Prostate gland (tissue), 2 donors: ENCODE data around the gene IGHMBP2. TPM values are rescaled to one million over a fixed set of nuclear protein-coding genes. Genes with fewer than 3 reads are reported as not detected.

Experiments used
- DNase-seq: peaks from one replicate; pipeline ENCODE4 v3.0.0-alpha.2; 2019; ENCODE audit warnings: low spot score
- H3K27ac ChIP-seq, 2 donors: fragments of 200-600 bp; sonication (generic); 2 replicates each; pipeline ENCODE4 v1.5.1; 2017 to 2019
- H3K27me3 ChIP-seq: fragments of 200-600 bp; sonication (generic); replicated peaks from 2 replicates; pipeline ENCODE4 v1.5.1; 2019; ENCODE audit not compliant: insufficient read depth
- H3K36me3 ChIP-seq, 2 donors: fragments of 200-600 bp; sonication (generic); 1 replicate in 1 of 2; 2 replicates in 1 of 2; pipeline versions ENCODE4 v1.5.1 to v1.8.1; 2017 to 2019
- H3K4me1 ChIP-seq: fragments of 200-600 bp; sonication (generic); replicated peaks from 2 replicates; pipeline ENCODE4 v1.5.1; 2019
- H3K4me3 ChIP-seq, 2 donors: fragments of 200-600 bp; sonication (generic); 2 replicates each; pipeline ENCODE4 v1.5.1; 2017 to 2019
- H3K9me3 ChIP-seq: fragments of 200-600 bp; sonication (generic); 2 replicates; pipeline ENCODE4 v1.5.1; 2017
- CTCF ChIP-seq, 4 experiments: fragments of 200-600 bp in 2 of 4; fragments of 450-650 bp in 2 of 4; sonication (generic) in 2 of 4; IDR thresholded peaks; 1 replicate in 3 of 4; 2 replicates in 1 of 4; pipeline ENCODE4 v1.5.1; 2016 to 2019; ENCODE audit warnings: antibody characterized with exemption in 4 of 4, mild to moderate bottlenecking in 2 of 4, moderate library complexity in 2 of 4
- POLR2A ChIP-seq: fragments of 450-650 bp; IDR thresholded peaks from one replicate; pipeline ENCODE4 v1.6.1; 2016; ENCODE audit warnings: antibody characterized with exemption, mild to moderate bottlenecking
- POLR2AphosphoS5 ChIP-seq: sonication (generic); formaldehyde crosslinking; IDR thresholded peaks from one replicate; pipeline ENCODE4 v1.6.1; 2017; ENCODE audit warnings: antibody characterized with exemption
- WGBS: methylation state at CpG from one replicate; pipeline ENCODE4 v1.1.5; 2018; 5-methylcytosine and 5-hydroxymethylcytosine counted together
- intact Hi-C: fragments of 100-400 bp; cut with DNase I; formaldehyde crosslinking; loops from one replicate; pipeline ENCODE4 v1.14.2; 2022
- total RNA-seq, 2 donors: library from RNA; depleted of rRNA; stranded (reverse); fragments of >200 nt; gene quantifications; one replicate each; pipeline ENCODE4 v1.1.0, GENCODE V29; 2016

The IGHMBP2 gene
- total RNA-seq, 2 donors from 2014 or later = 17.3 to 34.0 TPM

- no peak overlapping the region for H3K4me3 ChIP-seq
- no peaks in the 10 kb centered on the region for H3K36me3 ChIP-seq
- DNase-seq = no peak
- H3K27me3 ChIP-seq = no peaks in the 10 kb centered on the region
- no peak for TF ChIP-seq CTCF (IDR thresholded peaks at IDR 0.05)
- no peak for TF ChIP-seq POLR2AphosphoS5
- H3K27ac ChIP-seq = no peak overlapping the region
- intact Hi-C loops = no loop called here
- no peaks in the 10 kb centered on the region for H3K4me1 ChIP-seq
- 90% methylated on average over 8 of the region's 8 CpGs for whole genome bisulfite sequencing
- no peaks in the 10 kb centered on the region for H3K9me3 ChIP-seq
These were observed 46.6 kb upstream of the IGHMBP2 start for GRCh38 chr11:68857037-68857586.

- no peak for DNase-seq
- H3K27ac ChIP-seq = no peak overlapping the region
- 85% methylated on average over 8 of the region's 8 CpGs for WGBS
- no peaks in the 10 kb centered on the region for H3K27me3 ChIP-seq
- no peak for TF ChIP-seq POLR2A
- TF ChIP-seq CTCF (IDR thresholded peaks at IDR 0.05) = no peak
- TF ChIP-seq POLR2AphosphoS5 = no peak
- no peaks in the 10 kb centered on the region for H3K36me3 ChIP-seq
- H3K9me3 ChIP-seq = no peaks in the 10 kb centered on the region
- H3K4me1 ChIP-seq = no peaks in the 10 kb centered on the region
- no peak overlapping the region for H3K4me3 ChIP-seq
- intact Hi-C loops = no loop called here
These were observed 44.6 kb upstream of the IGHMBP2 start for GRCh38 chr11:68859123-68859522.

DNA sequence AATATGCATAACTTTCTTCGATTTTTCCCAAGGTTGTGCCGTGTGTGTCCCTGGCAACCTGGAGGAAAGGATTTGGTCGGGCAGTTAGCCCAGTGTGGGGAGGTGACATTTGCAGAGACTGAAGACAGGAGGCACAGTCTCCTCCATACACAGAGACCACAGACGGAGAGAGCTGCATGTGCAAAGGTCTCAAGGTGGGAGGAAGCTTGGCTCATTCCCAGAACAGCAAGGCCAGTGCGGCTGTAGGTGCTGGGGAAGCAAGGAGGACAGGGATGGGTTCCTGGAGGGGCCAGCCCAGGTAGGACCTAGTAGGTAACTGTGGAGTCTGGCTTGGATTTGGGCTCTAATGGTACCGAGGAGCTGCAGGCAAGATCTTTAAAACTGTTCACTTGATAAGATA lies 41.3 kb upstream of the IGHMBP2 start:
- H3K4me3 ChIP-seq = no peak overlapping the region
- H3K27ac ChIP-seq = no peak overlapping the region
- H3K36me3 ChIP-seq = no peaks in the 10 kb centered on the region
- H3K27me3 ChIP-seq = no peaks in the 10 kb centered on the region
- WGBS = 79% methylated on average over 6 of the region's 6 CpGs
- DNase-seq = no peak
- intact Hi-C loops = no loop called here
- no peak for TF ChIP-seq POLR2AphosphoS5
- no peak for TF ChIP-seq POLR2A
- TF ChIP-seq CTCF (IDR thresholded peaks at IDR 0.05) = no peak
- H3K4me1 ChIP-seq = no peaks in the 10 kb centered on the region
- H3K9me3 ChIP-seq = no peaks in the 10 kb centered on the region

GRCh38 chr11:68863553-68864265 lies 40.0 kb upstream of the IGHMBP2 start:
- no peaks in the 10 kb centered on the region for H3K27me3 ChIP-seq
- no peak overlapping the region for H3K27ac ChIP-seq
- no peak overlapping the region for H3K4me3 ChIP-seq
- H3K36me3 ChIP-seq = no peaks in the 10 kb centered on the region
- DNase-seq = no peak
- intact Hi-C loops = no loop called here
- WGBS = 88% methylated on average over 3 of the region's 3 CpGs
- no peaks in the 10 kb centered on the region for H3K4me1 ChIP-seq
- H3K9me3 ChIP-seq = no peaks in the 10 kb centered on the region
- TF ChIP-seq POLR2A (no peak), POLR2AphosphoS5 (no peak), CTCF (IDR thresholded peaks at IDR 0.05) (no peak)

GRCh38 chr11:68865241-68865640 lies 38.5 kb upstream of the IGHMBP2 start:
- TF ChIP-seq POLR2A = no peak
- no peak for TF ChIP-seq CTCF (IDR thresholded peaks at IDR 0.05)
- no peak for TF ChIP-seq POLR2AphosphoS5
- Histone ChIP-seq H3K4me3 (no peak overlapping the region), H3K36me3 (no peaks in the 10 kb centered on the region), H3K27ac (no peak overlapping the region), H3K27me3 (no peaks in the 10 kb centered on the region), H3K9me3 (no peaks in the 10 kb centered on the region), H3K4me1 (no peaks in the 10 kb centered on the region)
- DNase-seq = no peak
- intact Hi-C loops = no loop called here
- 91% methylated on average over 11 of the region's 11 CpGs for WGBS
